SK-N-SH (cell line): ENCODE results near the gene NRP2. TPM values are rescaled to one million over a fixed set of nuclear protein-coding genes. Genes with fewer than 3 reads are reported as not detected.

ENCODE experiments used
- CTCF ChIA-PET: fragments of 300-600, 350-600 bp; formaldehyde crosslinking; extraction: SDS; loops from one replicate; lab custom pipeline; 2021; lab: Yijun Ruan, JAX
- POLR2A ChIA-PET: fragments of 350-600 bp; sonication (Branson Sonifier 250); formaldehyde crosslinking; extraction: SDS; loops from one replicate; lab custom pipeline; 2020; ENCODE audit warnings: antibody characterized with exemption, inconsistent platforms; lab: Yijun Ruan, JAX
- DNase-seq: peaks from one replicate; pipeline ENCODE4 v3.0.0; 2012
- H2AFZ ChIP-seq: fragments of 200-600 bp; sonication (generic); 2 replicates; pipeline ENCODE4 v1.8.1; 2016; ENCODE audit warnings: antibody characterized with exemption, mild to moderate bottlenecking, low read depth
- H3F3A ChIP-seq: fragments of 200-600 bp; sonication (generic); replicated peaks from 2 replicates; pipeline ENCODE3; 2016; ENCODE audit warnings: antibody characterized with exemption, mild to moderate bottlenecking; ENCODE audit not compliant: insufficient read depth
- H3K27ac ChIP-seq, 2 experiments: fragments of 200-500 bp in 1 of 2; fragments of 200-600 bp in 1 of 2; sonication (Bioruptor generic) in 1 of 2; sonication (generic), shearing (Covaris generic) in 1 of 2; 2 replicates each; pipeline versions ENCODE4 v1.5.1 to v1.6.1; 2014 to 2016; ENCODE audit warnings: low read depth in 2 of 2, inconsistent platforms in 1 of 2, low read length in 1 of 2, mild to moderate bottlenecking in 1 of 2, mixed read lengths in 1 of 2
- H3K27me3 ChIP-seq: fragments of 200-600 bp; sonication (generic), shearing (Covaris generic); 2 replicates; pipeline ENCODE4 v1.6.1; 2016; ENCODE audit warnings: mixed run types; ENCODE audit not compliant: insufficient read depth
- H3K36me3 ChIP-seq, 2 experiments: fragments of 200-500 bp in 1 of 2; fragments of 200-600 bp in 1 of 2; sonication (Bioruptor generic) in 1 of 2; sonication (generic) in 1 of 2; replicated peaks in 1 of 2; 2 replicates each; pipeline versions ENCODE3 to v1.5.1; 2014 to 2016; ENCODE audit warnings: low read length in 1 of 2, mild to moderate bottlenecking in 1 of 2; ENCODE audit not compliant: insufficient read depth in 2 of 2, control insufficient read depth in 1 of 2
- H3K4me1 ChIP-seq, 2 experiments: fragments of 200-500 bp in 1 of 2; fragments of 200-600 bp in 1 of 2; sonication (Bioruptor generic) in 1 of 2; sonication (generic), shearing (Covaris generic) in 1 of 2; 2 replicates each; pipeline versions ENCODE4 v1.5.1 to v1.6.1; 2014 to 2016; ENCODE audit warnings: low read depth in 1 of 2, low read length in 1 of 2, mixed run types in 1 of 2; ENCODE audit not compliant: insufficient read depth in 2 of 2, control insufficient read depth in 1 of 2
- H3K4me2 ChIP-seq: fragments of 200-600 bp; sonication (generic), shearing (Covaris generic); 2 replicates; pipeline ENCODE4 v1.6.1; 2017; ENCODE audit warnings: mixed run types
- H3K4me3 ChIP-seq, 2 experiments: fragments of 200-500 bp in 1 of 2; fragments of 200-600 bp in 1 of 2; sonication (Bioruptor generic) in 1 of 2; sonication (generic), shearing (Covaris generic) in 1 of 2; 2 replicates each; pipeline versions ENCODE4 v1.5.1 to v1.8.1; 2014 to 2016; ENCODE audit warnings: low read depth in 2 of 2, inconsistent platforms in 1 of 2, low read length in 1 of 2, mild to moderate bottlenecking in 1 of 2, mixed read lengths in 1 of 2, moderate library complexity in 1 of 2
- H3K79me2 ChIP-seq: fragments of 200-600 bp; sonication (generic); 2 replicates; pipeline ENCODE4 v1.8.1; 2017; ENCODE audit warnings: mild to moderate bottlenecking; ENCODE audit not compliant: insufficient read depth
- H3K9ac ChIP-seq: fragments of 200-600 bp; sonication (generic); 2 replicates; pipeline ENCODE4 v1.6.1; 2017; ENCODE audit warnings: mixed run types
- H3K9me2 ChIP-seq: fragments of 200-600 bp; sonication (generic); 2 replicates; pipeline ENCODE4 v1.6.1; 2017; ENCODE audit warnings: mixed run types
- H3K9me3 ChIP-seq: fragments of 200-600 bp; sonication (generic); 2 replicates; pipeline ENCODE4 v1.6.1; 2017; ENCODE audit warnings: mixed run types, mild to moderate bottlenecking, moderate library complexity
- H4K20me1 ChIP-seq: fragments of 200-600 bp; sonication (generic); 2 replicates; pipeline ENCODE4 v1.6.1; 2017; ENCODE audit warnings: mild to moderate bottlenecking, mixed run types; ENCODE audit not compliant: insufficient read depth
- ELF1 ChIP-seq: IDR thresholded peaks from 2 replicates; pipeline ENCODE4 v1.4.0; 2012
- FOSL2 ChIP-seq: IDR thresholded peaks from 2 replicates; pipeline ENCODE4 v1.4.0; 2012; ENCODE audit warnings: low read depth, mild to moderate bottlenecking, moderate library complexity, borderline replicate concordance
- FOXJ3 ChIP-seq: sonication (generic); formaldehyde crosslinking; IDR thresholded peaks from 2 replicates; pipeline ENCODE4 v1.5.1; 2020; ENCODE audit warnings: mild to moderate bottlenecking, missing genetic modification reagents
- GATA2 ChIP-seq: sonication (generic); formaldehyde crosslinking; IDR thresholded peaks from 2 replicates; pipeline ENCODE4 v1.5.0; 2020; ENCODE audit warnings: mild to moderate bottlenecking, missing genetic modification reagents
- IRF3 ChIP-seq: fragments of 150-350 bp; IDR thresholded peaks from 2 replicates; pipeline ENCODE4 v1.6.1; 2016; ENCODE audit warnings: mild to moderate bottlenecking, low read depth, low read length
- NFIC ChIP-seq: IDR thresholded peaks from 2 replicates; pipeline ENCODE4 v1.4.0; 2012; ENCODE audit warnings: borderline replicate concordance
- NRF1 ChIP-seq: IDR thresholded peaks from 2 replicates; pipeline ENCODE4 v1.6.1; 2012; ENCODE audit warnings: low read depth, mild to moderate bottlenecking, low read length
- POLR2AphosphoS5 ChIP-seq: IDR thresholded peaks from 2 replicates; pipeline ENCODE4 v1.6.1; 2012; ENCODE audit warnings: low read depth, low read length
- RAD21 ChIP-seq: IDR thresholded peaks from 2 replicates; pipeline ENCODE4 v1.6.1; 2012; ENCODE audit warnings: mild to moderate bottlenecking, low read length
- RCOR1 ChIP-seq: fragments of 150-350 bp; IDR thresholded peaks from 2 replicates; pipeline ENCODE4 v1.6.1; 2017; ENCODE audit warnings: antibody characterized with exemption, low read length
- REST ChIP-seq: IDR thresholded peaks from 2 replicates; pipeline ENCODE4 v1.6.1; 2012; ENCODE audit warnings: mild to moderate bottlenecking, low read depth, low read length, moderate library complexity
- SIN3A ChIP-seq: IDR thresholded peaks from 2 replicates; pipeline ENCODE4 v1.6.1; 2012; ENCODE audit warnings: low read depth, mild to moderate bottlenecking, low read length, moderate library complexity, borderline replicate concordance
- USF2 ChIP-seq: fragments of 150-350 bp; IDR thresholded peaks from 2 replicates; pipeline ENCODE4 v1.6.1; 2017; ENCODE audit warnings: antibody characterized with exemption, low read length, low read depth, borderline replicate concordance
- WGBS: methylation state at CpG from one replicate; pipeline ENCODE4 v1.1.6; 2017; ENCODE audit warnings: low lambda C conversion rate; 5-methylcytosine and 5-hydroxymethylcytosine counted together
- polyA plus RNA-seq, 3 experiments: library from polyadenylated mRNA; depleted of rRNA; stranded (reverse); fragments of >200 nt; gene quantifications; 2 replicates each; pipeline ENCODE4 v1.2.3, GENCODE V29; 2012
- TF ChIP-seq, protein P1 (sequence below): IDR thresholded peaks from 2 replicates; pipeline ENCODE4 v1.4.0; 2012; ENCODE audit warnings: low read depth
- TF ChIP-seq, protein P2 (sequence below): fragments of 200-600 bp; sonication (generic); IDR thresholded peaks from 2 replicates; pipeline ENCODE4 v1.6.1; 2017; ENCODE audit warnings: antibody characterized with exemption, mild to moderate bottlenecking, moderate library complexity

NRP2 gene
- polyA plus RNA-seq, 1 of the 3 experiments (the other 2 are of a cell fraction), result 68.8 TPM

GRCh38 chr2:205658068-205658467 lies 24.2 kb upstream of the NRP2 start (continued):
- TF ChIP-seq NFIC (no peak), USF2 (no peak)

DNA sequence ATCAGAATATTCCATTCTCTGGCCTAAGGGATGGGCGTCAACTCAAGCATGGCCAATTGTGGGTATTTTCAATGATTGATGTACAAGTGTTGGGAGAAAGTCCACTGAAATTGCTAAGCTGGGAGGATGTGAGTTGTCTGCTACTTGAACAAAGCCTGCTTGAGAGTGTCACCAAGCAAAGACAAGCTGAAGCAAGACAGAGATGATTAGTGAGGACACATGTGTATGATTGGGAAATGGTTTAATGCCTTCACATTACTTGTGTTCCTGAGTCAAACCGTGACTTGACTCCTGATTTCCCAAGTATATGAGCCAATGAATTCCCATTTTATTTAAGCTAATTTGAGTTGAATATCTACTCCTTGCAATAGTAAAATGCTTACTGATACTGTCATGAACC lies 23.7 kb upstream of the NRP2 start:
- TF ChIP-seq GATA2 (CRISPR knock-in tag) (no peak), FOSL2 (no peak)
- Histone ChIP-seq H3F3A (peaks cover 18% of the 10 kb centered on the region), H3K4me2 (no peak overlapping the region), H3K27ac (no peak overlapping the region), H3K9ac (no peak overlapping the region), H3K9me2 (no peaks in the 10 kb centered on the region), H2AFZ (no peak overlapping the region), H3K4me3 (no peak overlapping the region), H3K4me1 (peaks cover 3 to 34% of the 10 kb centered on the region in 2 experiments), H3K27me3 (no peaks in the 10 kb centered on the region), H4K20me1 (no peaks in the 10 kb centered on the region), H3K79me2 (no peaks in the 10 kb centered on the region), H3K9me3 (no peaks in the 10 kb centered on the region), H3K36me3 (no peaks in the 10 kb centered on the region)
- CTCF ChIA-PET, result interaction anchor here (1.2 to 1.5 kb wide), 2 partner anchors 17 to 40 kb away, joined by 3 to 5 read pairs; no protein-coding TSS in a partner anchor
- 88% methylated on average over 2 of the region's 2 CpGs for WGBS
- no peak for DNase-seq
- POLR2A ChIA-PET, result no interaction called here

- ChIA-PET CTCF (interaction anchor here (0.9 to 1.2 kb wide), 2 partner anchors 8 to 16 kb away, joined by 3 to 5 read pairs; no protein-coding TSS in a partner anchor), POLR2A (no interaction called here)
- no peaks in the 10 kb centered on the region for H3K27me3 ChIP-seq
- WGBS, result 42% methylated on average over 8 of the region's 8 CpGs
- TF ChIP-seq, protein P1, sequence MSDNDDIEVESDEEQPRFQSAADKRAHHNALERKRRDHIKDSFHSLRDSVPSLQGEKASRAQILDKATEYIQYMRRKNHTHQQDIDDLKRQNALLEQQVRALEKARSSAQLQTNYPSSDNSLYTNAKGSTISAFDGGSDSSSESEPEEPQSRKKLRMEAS, result no peak
- TF ChIP-seq, protein P2, sequence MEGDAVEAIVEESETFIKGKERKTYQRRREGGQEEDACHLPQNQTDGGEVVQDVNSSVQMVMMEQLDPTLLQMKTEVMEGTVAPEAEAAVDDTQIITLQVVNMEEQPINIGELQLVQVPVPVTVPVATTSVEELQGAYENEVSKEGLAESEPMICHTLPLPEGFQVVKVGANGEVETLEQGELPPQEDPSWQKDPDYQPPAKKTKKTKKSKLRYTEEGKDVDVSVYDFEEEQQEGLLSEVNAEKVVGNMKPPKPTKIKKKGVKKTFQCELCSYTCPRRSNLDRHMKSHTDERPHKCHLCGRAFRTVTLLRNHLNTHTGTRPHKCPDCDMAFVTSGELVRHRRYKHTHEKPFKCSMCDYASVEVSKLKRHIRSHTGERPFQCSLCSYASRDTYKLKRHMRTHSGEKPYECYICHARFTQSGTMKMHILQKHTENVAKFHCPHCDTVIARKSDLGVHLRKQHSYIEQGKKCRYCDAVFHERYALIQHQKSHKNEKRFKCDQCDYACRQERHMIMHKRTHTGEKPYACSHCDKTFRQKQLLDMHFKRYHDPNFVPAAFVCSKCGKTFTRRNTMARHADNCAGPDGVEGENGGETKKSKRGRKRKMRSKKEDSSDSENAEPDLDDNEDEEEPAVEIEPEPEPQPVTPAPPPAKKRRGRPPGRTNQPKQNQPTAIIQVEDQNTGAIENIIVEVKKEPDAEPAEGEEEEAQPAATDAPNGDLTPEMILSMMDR, result no peak
- TF ChIP-seq IRF3 (no peak), RAD21 (no peak), NRF1 (no peak), RCOR1 (no peak), NFIC (no peak), POLR2AphosphoS5 (no peak), FOSL2 (no peak), FOXJ3 (CRISPR knock-in tag) (no peak), ELF1 (no peak), REST (no peak), SIN3A (no peak)
- peaks cover 15% of the 10 kb centered on the region for H3F3A ChIP-seq
- H3K4me1 ChIP-seq, result peaks cover 3 to 31% of the 10 kb centered on the region in 2 experiments
- no peak for DNase-seq
- H4K20me1 ChIP-seq, result no peaks in the 10 kb centered on the region
- H3K79me2 ChIP-seq, result no peaks in the 10 kb centered on the region
- no peak overlapping the region for H2AFZ ChIP-seq
- no peak overlapping the region for H3K4me3 ChIP-seq
- H3K27ac ChIP-seq, result peak overlapping the region in 1 of 2 experiments; percentile 68; a peak in 1 of 4 replicates
- no peaks in the 10 kb centered on the region for H3K36me3 ChIP-seq
- H3K9ac ChIP-seq, result no peak overlapping the region
- no peaks in the 10 kb centered on the region for H3K9me2 ChIP-seq
- peak overlapping the region; percentile 62; the same call in 1 of the 2 replicates for H3K4me2 ChIP-seq
- H3K9me3 ChIP-seq, result no peaks in the 10 kb centered on the region
Measured at GRCh38 chr2:205659922-205660321, 22.4 kb upstream of the NRP2 start.
